Type B pancreatic cell (in vitro differentiated cells): ENCODE measurements around the gene GALC. TPM values are rescaled to one million over a fixed set of nuclear protein-coding genes. Genes with fewer than 3 reads are reported as not detected.
A peak's percentile ranks its signal among the peaks of the same experiment; 100 is the strongest.

Experiments used
- DNase-seq: peaks from one replicate; pipeline ENCODE4 v3.0.0; 2021; ENCODE audit warnings: mixed read lengths; ENCODE audit not compliant: unreplicated experiment; ENCODE audit errors: extremely low spot score
- H3K27ac Mint-ChIP-seq: 2 replicates; pipeline ENCODE4 v1.8.0; 2021; ENCODE audit warnings: mild to moderate bottlenecking, mixed read lengths
- H3K27me3 Mint-ChIP-seq: 2 replicates; pipeline ENCODE4 v1.8.0; 2021; ENCODE audit warnings: mixed read lengths
- H3K36me3 Mint-ChIP-seq: 2 replicates; pipeline ENCODE4 v1.8.0; 2021; ENCODE audit warnings: mixed read lengths
- H3K4me1 Mint-ChIP-seq: one replicate; pipeline ENCODE4 v1.8.0; 2021; ENCODE audit warnings: mixed read lengths; ENCODE audit not compliant: unreplicated experiment
- H3K4me3 Mint-ChIP-seq: 2 replicates; pipeline ENCODE4 v1.8.0; 2021; ENCODE audit warnings: mild to moderate bottlenecking, mixed read lengths
- H3K9me3 Mint-ChIP-seq: 2 replicates; pipeline ENCODE4 v1.8.0; 2021; ENCODE audit warnings: mixed read lengths
- CTCF ChIP-seq: fragments of 200-600 bp; sonication (generic); conservative IDR thresholded peaks from 2 replicates; pipeline ENCODE4 v1.5.0; 2021; ENCODE audit warnings: antibody characterized with exemption, mild to moderate bottlenecking
- total RNA-seq: library from RNA; stranded (reverse); gene quantifications from 2 replicates; pipeline ENCODE4 v1.2.1, GENCODE V29; 2021; ENCODE audit warnings: low replicate concordance

GALC gene
- total RNA-seq, 1 donor from 2014 or later = 18.5 TPM

GRCh38 chr14:87999277-87999676 is 6.3 kb upstream of the GALC start:
- no peak for TF ChIP-seq CTCF
- H3K27ac Mint-ChIP-seq = no peak overlapping the region
- H3K27me3 Mint-ChIP-seq = peaks cover 17% of the 10 kb centered on the region
- H3K9me3 Mint-ChIP-seq = no peaks in the 10 kb centered on the region
- H3K36me3 Mint-ChIP-seq = no peaks in the 10 kb centered on the region
- no peak overlapping the region for H3K4me3 Mint-ChIP-seq
- no peaks in the 10 kb centered on the region for H3K4me1 Mint-ChIP-seq
- DNase-seq = no peak

GRCh38 chr14:87998482-87998881 is 5.5 kb upstream of the GALC start:
- no peak for DNase-seq
- Mint-ChIP-seq H3K9me3 (no peaks in the 10 kb centered on the region), H3K4me1 (peaks cover 8% of the 10 kb centered on the region), H3K27ac (no peak overlapping the region), H3K4me3 (no peak overlapping the region), H3K27me3 (peaks cover 17% of the 10 kb centered on the region), H3K36me3 (no peaks in the 10 kb centered on the region)
- TF ChIP-seq CTCF = no peak

- Mint-ChIP-seq H3K27ac (no peak overlapping the region), H3K36me3 (no peaks in the 10 kb centered on the region), H3K4me3 (no peak overlapping the region), H3K9me3 (no peaks in the 10 kb centered on the region), H3K4me1 (peaks cover 16% of the 10 kb centered on the region), H3K27me3 (peaks cover 17% of the 10 kb centered on the region)
- DNase-seq = no peak
- no peak for TF ChIP-seq CTCF
Observed at GRCh38 chr14:87996291-87996592, 3.3 kb upstream of the GALC start.

GRCh38 chr14:87995500-87996290 is 2.7 kb upstream of the GALC start:
- Mint-ChIP-seq H3K36me3 (no peaks in the 10 kb centered on the region), H3K27me3 (peaks cover 12% of the 10 kb centered on the region), H3K9me3 (no peaks in the 10 kb centered on the region), H3K4me3 (no peak overlapping the region), H3K4me1 (peaks cover 16% of the 10 kb centered on the region), H3K27ac (no peak overlapping the region)
- TF ChIP-seq CTCF = no peak
- DNase-seq = no peak

- DNase-seq = no peak
- peaks cover 16% of the 10 kb centered on the region for H3K4me1 Mint-ChIP-seq
- H3K36me3 Mint-ChIP-seq = no peaks in the 10 kb centered on the region
- peaks cover 7% of the 10 kb centered on the region for H3K27me3 Mint-ChIP-seq
- TF ChIP-seq CTCF = no peak
- no peaks in the 10 kb centered on the region for H3K9me3 Mint-ChIP-seq
- peak overlapping the region; percentile 71 for H3K27ac Mint-ChIP-seq
- no peak overlapping the region for H3K4me3 Mint-ChIP-seq
Observed at GRCh38 chr14:87994974-87995373, 2.0 kb upstream of the GALC start.

GRCh38 chr14:87992346-87992717 is 650 bp downstream of the GALC start:
- peaks cover 16% of the 10 kb centered on the region for H3K4me1 Mint-ChIP-seq
- H3K27ac Mint-ChIP-seq = peak overlapping the region; percentile 91
- H3K36me3 Mint-ChIP-seq = no peaks in the 10 kb centered on the region
- peak overlapping the region; percentile 91 for H3K4me3 Mint-ChIP-seq
- no peaks in the 10 kb centered on the region for H3K9me3 Mint-ChIP-seq
- TF ChIP-seq CTCF = no peak
- DNase-seq = no peak
- no peaks in the 10 kb centered on the region for H3K27me3 Mint-ChIP-seq
